GM08714 (cell line): ENCODE results near the gene DPP7.

Experiments
- H3K4me3 ChIP-seq: fragments of 200-500 bp; sonication (Bioruptor generic); 2 replicates; pipeline ENCODE4 v1.5.1; 2014; ENCODE audit warnings: mild to moderate bottlenecking, low read length, inconsistent platforms
- ZNF274 ChIP-seq: IDR thresholded peaks from 2 replicates; pipeline ENCODE4 v1.6.1; 2012; ENCODE audit warnings: mild to moderate bottlenecking, low read depth, low read length

DPP7 gene

DNA sequence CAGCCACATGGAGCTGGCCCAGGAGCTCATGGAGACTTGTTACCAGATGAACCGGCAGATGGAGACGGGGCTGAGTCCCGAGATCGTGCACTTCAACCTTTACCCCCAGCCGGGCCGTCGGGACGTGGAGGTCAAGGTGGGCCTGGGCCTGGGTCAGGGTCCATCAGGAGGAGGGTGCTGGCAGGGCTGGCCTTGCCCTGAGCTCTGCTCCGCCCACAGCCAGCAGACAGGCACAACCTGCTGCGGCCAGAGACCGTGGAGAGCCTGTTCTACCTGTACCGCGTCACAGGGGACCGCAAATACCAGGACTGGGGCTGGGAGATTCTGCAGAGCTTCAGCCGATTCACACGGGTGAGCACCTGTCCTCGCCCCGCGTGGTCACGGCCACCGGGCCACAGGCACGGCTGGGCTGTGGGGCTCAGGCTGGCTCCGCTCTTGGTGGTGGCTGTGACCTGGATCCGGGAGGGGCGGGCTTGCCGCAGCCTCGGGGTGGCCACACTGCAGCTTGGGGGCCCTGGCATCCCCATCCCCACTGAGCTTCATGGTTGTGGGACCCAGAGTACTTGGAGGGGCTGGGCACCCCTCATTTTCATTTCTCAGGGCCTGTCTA, 7.1 kb downstream of the DPP7 start:
- no peak for TF ChIP-seq ZNF274

DNA sequence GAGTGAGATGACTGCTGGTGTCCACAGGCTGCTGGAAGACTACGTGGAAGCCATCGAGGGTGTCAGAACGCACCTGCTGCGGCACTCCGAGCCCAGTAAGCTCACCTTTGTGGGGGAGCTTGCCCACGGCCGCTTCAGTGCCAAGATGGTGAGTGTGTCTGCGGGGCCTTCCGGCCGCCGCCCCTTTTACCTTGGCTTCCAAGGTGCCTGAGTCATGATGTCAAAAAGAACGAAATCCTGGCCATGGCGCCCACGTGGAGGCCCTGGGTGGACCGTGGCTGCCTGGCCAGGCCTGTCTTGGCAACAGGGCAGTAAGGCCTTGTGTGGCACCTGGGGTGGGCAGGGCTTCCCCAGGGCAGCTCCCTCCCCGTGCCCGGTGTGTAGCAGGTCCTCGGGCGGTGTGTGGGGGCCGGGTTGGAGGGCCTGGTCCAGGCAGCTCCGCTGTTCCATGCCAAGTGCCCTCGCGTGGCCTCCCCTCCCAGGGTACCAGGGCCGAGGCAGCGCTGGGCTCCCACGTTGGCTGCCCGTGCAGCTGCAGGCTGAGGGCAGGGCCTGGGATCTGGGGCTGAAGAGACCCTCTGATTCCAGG, 7.8 kb downstream of the DPP7 start:
- H3K4me3 ChIP-seq: no peak overlapping the region
- no peak for TF ChIP-seq ZNF274

More for the DNA sequence above, 7.1 kb downstream of the DPP7 start:
- no peak overlapping the region for H3K4me3 ChIP-seq

DNA sequence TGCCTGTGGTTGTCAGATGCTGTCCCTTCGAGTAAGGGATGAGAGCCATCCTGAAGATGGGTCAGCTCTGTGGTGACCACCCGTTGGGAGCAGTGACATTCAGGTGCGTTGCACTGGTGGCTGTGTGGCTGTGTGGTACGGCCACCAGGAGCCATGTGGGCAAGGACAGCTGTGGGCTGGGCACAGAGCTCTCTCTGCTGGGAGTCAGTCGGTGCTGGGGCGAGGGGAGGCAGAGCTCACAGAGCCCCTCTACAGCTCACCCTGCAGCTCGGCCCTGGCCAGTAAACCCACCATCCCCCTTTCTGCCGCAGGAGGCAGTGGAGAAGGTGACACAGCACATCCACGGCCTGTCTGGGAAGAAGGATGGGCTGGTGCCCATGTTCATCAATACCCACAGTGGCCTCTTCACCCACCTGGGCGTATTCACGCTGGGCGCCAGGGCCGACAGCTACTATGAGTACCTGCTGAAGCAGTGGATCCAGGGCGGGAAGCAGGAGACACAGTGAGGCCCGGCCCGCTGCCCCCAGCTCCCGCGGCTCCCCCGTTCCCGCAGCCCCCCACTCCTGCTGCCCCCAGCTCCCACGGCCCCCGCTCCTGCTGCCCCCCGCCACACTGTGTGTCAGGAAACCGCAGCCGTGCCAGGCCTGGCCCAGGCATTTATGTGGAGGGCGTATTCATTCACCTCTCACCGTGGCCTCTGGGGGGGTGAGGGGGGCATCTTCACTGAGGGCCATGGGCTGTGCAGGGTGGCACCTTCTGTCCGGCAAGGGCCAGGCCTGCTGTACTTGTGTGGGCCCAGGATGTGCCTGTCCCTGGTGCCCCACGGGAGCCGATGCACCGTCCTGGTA, 8.5 kb downstream of the DPP7 start:
- no peak for TF ChIP-seq ZNF274
- no peak overlapping the region for H3K4me3 ChIP-seq

DNA sequence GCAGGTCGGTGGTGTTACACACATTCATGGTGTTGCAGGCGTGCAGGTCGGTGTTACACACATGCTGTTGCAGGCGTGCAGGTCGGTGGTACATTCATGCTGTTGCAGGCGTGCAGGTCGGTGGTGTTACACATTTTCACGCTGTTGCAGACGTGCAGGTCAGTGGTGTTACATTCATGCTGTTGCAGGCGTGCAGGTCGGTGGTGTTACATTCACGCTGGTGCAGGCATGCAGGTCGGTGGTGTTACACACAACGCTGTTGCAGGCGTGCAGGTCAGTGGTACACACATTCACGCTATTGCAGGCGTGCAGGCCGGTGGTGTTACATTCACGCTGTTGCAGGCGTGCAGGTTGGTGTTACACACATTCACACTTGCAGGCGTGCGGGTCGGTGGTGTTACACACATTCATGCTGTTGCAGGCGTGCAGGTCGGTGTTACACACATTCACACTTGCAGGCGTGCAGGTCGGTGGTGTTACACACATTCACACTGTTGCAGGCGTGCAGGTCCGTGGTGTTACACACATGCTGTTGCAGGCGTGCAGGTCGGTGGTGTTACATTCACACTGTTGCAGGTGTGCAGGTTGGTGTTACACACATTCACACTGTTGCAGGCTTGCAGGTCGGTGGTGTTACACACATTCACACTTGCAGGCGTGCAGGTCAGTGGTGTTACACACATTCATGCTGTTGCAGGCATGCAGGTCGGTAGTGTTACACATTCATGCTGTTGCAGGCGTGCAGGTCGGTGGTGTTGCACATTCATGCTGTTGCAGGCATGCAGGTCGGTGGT, 11.1 kb downstream of the DPP7 start:
- no peak for TF ChIP-seq ZNF274
- no peak overlapping the region for H3K4me3 ChIP-seq

GRCh38 chr9:137099231-137099630, 15.3 kb downstream of the DPP7 start:
- TF ChIP-seq ZNF274: no peak
- H3K4me3 ChIP-seq: no peak overlapping the region

GRCh38 chr9:137097761-137098462, 16.6 kb downstream of the DPP7 start:
- TF ChIP-seq ZNF274: no peak
- no peak overlapping the region for H3K4me3 ChIP-seq

- no peak for TF ChIP-seq ZNF274
- H3K4me3 ChIP-seq: no peak overlapping the region
These were observed 17.6 kb downstream of the DPP7 start for GRCh38 chr9:137096785-137097546.

DNA sequence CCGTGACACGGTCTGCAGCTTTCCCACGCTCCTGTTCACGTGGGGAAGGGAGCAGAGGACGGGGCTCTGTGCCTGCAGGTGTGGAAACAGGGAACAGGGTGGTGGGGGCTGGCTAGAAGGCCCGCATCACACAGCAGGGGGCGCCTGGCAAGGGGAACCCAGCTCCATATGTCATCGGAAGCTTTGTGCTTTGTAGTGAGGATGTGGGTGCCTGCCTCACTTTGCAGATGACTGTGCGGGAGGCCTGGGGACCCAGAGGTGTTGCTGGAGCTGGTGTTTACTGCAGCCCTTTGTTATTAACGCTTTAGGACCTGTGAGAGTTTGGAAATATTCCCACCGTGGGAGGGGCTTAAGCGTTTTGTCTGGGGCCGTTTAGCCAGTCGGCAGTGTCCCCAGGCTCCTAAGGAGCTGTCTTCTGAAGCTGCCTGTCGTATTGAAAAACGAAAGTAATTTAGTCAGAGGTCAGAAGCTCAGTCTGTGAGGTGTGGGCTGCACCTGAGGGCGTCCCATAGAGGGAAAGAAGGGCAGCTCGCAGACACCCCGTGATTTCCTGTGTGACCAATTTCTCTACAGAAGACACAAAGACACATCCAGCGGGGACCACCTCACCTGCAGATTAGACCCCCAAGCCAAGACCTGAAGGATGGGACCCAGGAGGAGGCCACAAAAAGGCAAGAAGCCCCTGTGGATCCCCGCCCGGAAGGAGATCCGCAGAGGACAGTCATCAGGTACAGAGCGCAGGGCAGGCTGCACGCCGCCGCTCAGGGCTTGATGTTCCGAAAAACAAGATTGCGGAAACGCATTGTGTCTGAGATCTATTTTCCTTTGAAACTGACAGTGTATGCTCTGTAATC, 18.6 kb downstream of the DPP7 start:
- H3K4me3 ChIP-seq: no peak overlapping the region; the same call in 1 of the 2 replicates
- TF ChIP-seq ZNF274: no peak

GRCh38 chr9:137089232-137089947, 25.1 kb downstream of the DPP7 start:
- no peak overlapping the region for H3K4me3 ChIP-seq
- no peak for TF ChIP-seq ZNF274

- TF ChIP-seq ZNF274: no peak
- no peak overlapping the region; the same call in 1 of the 2 replicates for H3K4me3 ChIP-seq
These were observed 26.4 kb downstream of the DPP7 start for GRCh38 chr9:137088121-137088520.

- peak overlapping the region; percentile 67 for H3K4me3 ChIP-seq
- no peak for TF ChIP-seq ZNF274
These were observed 27.1 kb downstream of the DPP7 start for GRCh38 chr9:137087409-137087925.
